ENCODE results near the gene LPCAT4.
"Not testable (repeated sequence)": the region's sequence is repeated elsewhere in the genome, so short reads cannot be mapped to it uniquely, and the experiment has no call there.

LPCAT4 gene

GRCh38 chr15:34403160-34403598, 36.2 kb upstream of the LPCAT4 start:
- H3K79me2 ChIP-seq (ENCODE audit: control insufficient read depth, insufficient read depth, low read length, poor library complexity); H2BK120ac ChIP-seq (ENCODE audit: insufficient read depth, low read length, poor library complexity); H3K36me3 ChIP-seq (ENCODE audit: control insufficient read depth in 1 of 2, insufficient read depth in 2 of 2, low read length in 2 of 2); H4K12ac ChIP-seq (ENCODE audit: low read depth, low read length); H2AK5ac ChIP-seq (ENCODE audit: low read length); H3K9ac ChIP-seq (ENCODE audit: low read length); H3K4me3 ChIP-seq (ENCODE audit: low read depth, low read length); H3K9me3 ChIP-seq (ENCODE audit: insufficient read depth, low read depth, low read length); H3K27me3 ChIP-seq (ENCODE audit: insufficient read depth, low read length); DNase-seq; H3K14ac ChIP-seq (ENCODE audit: low read length); H3K27ac ChIP-seq (ENCODE audit: low read depth, low read length); H4K8ac ChIP-seq (ENCODE audit: low read depth, low read length); H2BK12ac ChIP-seq (ENCODE audit: low read length); H3K4me2 ChIP-seq (ENCODE audit: low read length); H2BK5ac ChIP-seq (ENCODE audit: low read depth, low read length, poor library complexity); H3K23ac ChIP-seq (ENCODE audit: low read length); H3K4ac ChIP-seq (ENCODE audit: low read depth, low read length); H3K4me1 ChIP-seq (ENCODE audit: control insufficient read depth in 1 of 2, insufficient read depth in 2 of 2, low read length in 2 of 2); H3K79me1 ChIP-seq (ENCODE audit: low read length); H3K18ac ChIP-seq (ENCODE audit: low read length); H4K91ac ChIP-seq (ENCODE audit: low read depth, low read length); H2AFZ ChIP-seq (ENCODE audit: insufficient read depth, low read length, poor library complexity): not testable (repeated sequence)
- WGBS (ENCODE audit: extremely low coverage, insufficient coverage, insufficient read length) = no CpG with 5 or more reads among the region's 4 CpGs

GRCh38 chr15:34397637-34398259, 30.8 kb upstream of the LPCAT4 start:
- no CpG with 5 or more reads among the region's 6 CpGs for WGBS (ENCODE audit: extremely low coverage, insufficient coverage, insufficient read length)
- H3K79me1 ChIP-seq (ENCODE audit: low read length) = not testable (repeated sequence)

DNA sequence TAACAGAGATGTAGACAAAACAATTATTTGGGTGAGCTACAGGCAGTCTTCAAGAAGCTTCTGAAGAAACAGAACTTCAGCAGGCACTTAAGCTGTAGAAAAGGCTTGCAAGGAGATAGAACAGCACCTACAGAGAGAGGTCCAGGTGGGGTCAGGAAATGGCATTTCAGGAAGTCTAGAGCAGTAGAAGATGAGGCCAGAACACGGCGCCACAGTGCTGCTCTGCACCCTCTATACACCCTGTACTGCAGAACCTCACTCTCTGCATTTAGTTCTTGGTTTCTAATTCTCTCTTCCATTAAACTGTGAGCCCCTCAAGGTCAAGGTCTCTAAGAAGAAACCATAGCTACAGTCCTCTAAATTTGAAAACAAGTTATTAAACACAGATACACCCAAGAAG, 26.0 kb upstream of the LPCAT4 start:
- not testable (repeated sequence) for H4K12ac ChIP-seq (ENCODE audit: low read depth, low read length); H2AFZ ChIP-seq (ENCODE audit: insufficient read depth, low read length, poor library complexity); H3K9ac ChIP-seq (ENCODE audit: low read length); H2BK12ac ChIP-seq (ENCODE audit: low read length); H4K91ac ChIP-seq (ENCODE audit: low read depth, low read length); H3K4ac ChIP-seq (ENCODE audit: low read depth, low read length); H3K79me1 ChIP-seq (ENCODE audit: low read length); H3K27me3 ChIP-seq (ENCODE audit: insufficient read depth, low read length); H4K8ac ChIP-seq (ENCODE audit: low read depth, low read length); H2AK5ac ChIP-seq (ENCODE audit: low read length); H3K36me3 ChIP-seq (ENCODE audit: control insufficient read depth in 1 of 2, insufficient read depth in 2 of 2, low read length in 2 of 2); H3K4me1 ChIP-seq (ENCODE audit: control insufficient read depth in 1 of 2, insufficient read depth in 2 of 2, low read length in 2 of 2); H2BK5ac ChIP-seq (ENCODE audit: low read depth, low read length, poor library complexity); H2BK120ac ChIP-seq (ENCODE audit: insufficient read depth, low read length, poor library complexity); H3K23ac ChIP-seq (ENCODE audit: low read length); H3K4me2 ChIP-seq (ENCODE audit: low read length); H3K27ac ChIP-seq (ENCODE audit: low read depth, low read length); DNase-seq; H3K9me3 ChIP-seq (ENCODE audit: insufficient read depth, low read depth, low read length); H3K18ac ChIP-seq (ENCODE audit: low read length); H3K4me3 ChIP-seq (ENCODE audit: low read depth, low read length); H3K79me2 ChIP-seq (ENCODE audit: control insufficient read depth, insufficient read depth, low read length, poor library complexity); H3K14ac ChIP-seq (ENCODE audit: low read length)
- WGBS (ENCODE audit: extremely low coverage, insufficient coverage, insufficient read length) = no CpG with 5 or more reads among the region's 2 CpGs

More at GRCh38 chr15:34397637-34398259, 30.8 kb upstream of the LPCAT4 start:
- not testable (repeated sequence) for H3K4me1 ChIP-seq (ENCODE audit: control insufficient read depth in 1 of 2, insufficient read depth in 2 of 2, low read length in 2 of 2); H3K9me3 ChIP-seq (ENCODE audit: insufficient read depth, low read depth, low read length); H3K14ac ChIP-seq (ENCODE audit: low read length); H3K27me3 ChIP-seq (ENCODE audit: insufficient read depth, low read length); H4K91ac ChIP-seq (ENCODE audit: low read depth, low read length); DNase-seq; H3K36me3 ChIP-seq (ENCODE audit: control insufficient read depth in 1 of 2, insufficient read depth in 2 of 2, low read length in 2 of 2); H3K4me2 ChIP-seq (ENCODE audit: low read length); H3K18ac ChIP-seq (ENCODE audit: low read length); H4K8ac ChIP-seq (ENCODE audit: low read depth, low read length); H4K12ac ChIP-seq (ENCODE audit: low read depth, low read length); H2AFZ ChIP-seq (ENCODE audit: insufficient read depth, low read length, poor library complexity); H2BK120ac ChIP-seq (ENCODE audit: insufficient read depth, low read length, poor library complexity); H2BK12ac ChIP-seq (ENCODE audit: low read length); H3K4me3 ChIP-seq (ENCODE audit: low read depth, low read length); H3K9ac ChIP-seq (ENCODE audit: low read length); H3K27ac ChIP-seq (ENCODE audit: low read depth, low read length); H2BK5ac ChIP-seq (ENCODE audit: low read depth, low read length, poor library complexity); H3K23ac ChIP-seq (ENCODE audit: low read length); H3K79me2 ChIP-seq (ENCODE audit: control insufficient read depth, insufficient read depth, low read length, poor library complexity); H3K4ac ChIP-seq (ENCODE audit: low read depth, low read length); H2AK5ac ChIP-seq (ENCODE audit: low read length)

DNA sequence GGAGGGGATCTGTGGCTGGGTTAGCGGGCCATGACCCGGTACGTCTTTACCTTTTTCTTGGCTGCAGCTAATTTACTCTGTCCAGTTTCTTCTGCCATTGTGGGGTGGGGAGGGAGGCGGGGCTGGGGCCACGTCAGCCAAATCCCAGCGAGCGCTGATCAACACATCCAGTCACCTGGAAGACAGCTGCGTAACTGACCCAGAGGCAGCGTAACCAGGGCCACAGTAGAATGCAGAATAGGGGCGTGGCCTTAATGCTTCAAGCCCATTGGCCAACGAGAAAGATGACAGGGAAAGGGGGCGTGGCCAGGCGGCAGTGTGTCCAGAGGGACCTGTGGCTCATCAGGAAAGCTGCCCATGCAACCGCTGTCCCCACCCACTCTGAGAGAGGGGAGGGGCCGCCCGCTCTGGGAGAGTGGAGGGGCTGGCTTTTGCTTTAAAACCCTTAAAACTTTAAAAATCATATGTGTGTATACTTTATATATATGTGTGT, 22.6 kb upstream of the LPCAT4 start:
- H2BK12ac ChIP-seq (ENCODE audit: low read length); H2BK120ac ChIP-seq (ENCODE audit: insufficient read depth, low read length, poor library complexity); H3K79me1 ChIP-seq (ENCODE audit: low read length); H3K4ac ChIP-seq (ENCODE audit: low read depth, low read length); H2AFZ ChIP-seq (ENCODE audit: insufficient read depth, low read length, poor library complexity); H4K91ac ChIP-seq (ENCODE audit: low read depth, low read length); H3K18ac ChIP-seq (ENCODE audit: low read length); H3K9me3 ChIP-seq (ENCODE audit: insufficient read depth, low read depth, low read length); H3K36me3 ChIP-seq (ENCODE audit: control insufficient read depth in 1 of 2, insufficient read depth in 2 of 2, low read length in 2 of 2); H3K27ac ChIP-seq (ENCODE audit: low read depth, low read length); H3K27me3 ChIP-seq (ENCODE audit: insufficient read depth, low read length); H3K9ac ChIP-seq (ENCODE audit: low read length); H3K4me3 ChIP-seq (ENCODE audit: low read depth, low read length); H3K14ac ChIP-seq (ENCODE audit: low read length); H4K12ac ChIP-seq (ENCODE audit: low read depth, low read length); DNase-seq; H3K79me2 ChIP-seq (ENCODE audit: control insufficient read depth, insufficient read depth, low read length, poor library complexity); H4K8ac ChIP-seq (ENCODE audit: low read depth, low read length); H3K23ac ChIP-seq (ENCODE audit: low read length); H3K4me1 ChIP-seq (ENCODE audit: control insufficient read depth in 1 of 2, insufficient read depth in 2 of 2, low read length in 2 of 2); H2BK5ac ChIP-seq (ENCODE audit: low read depth, low read length, poor library complexity); H3K4me2 ChIP-seq (ENCODE audit: low read length); H2AK5ac ChIP-seq (ENCODE audit: low read length): not testable (repeated sequence)
- WGBS (ENCODE audit: extremely low coverage, insufficient coverage, insufficient read length) = no CpG with 5 or more reads among the region's 16 CpGs
